IPS-18a (cell line): ENCODE measurements around the gene EDNRB.
"Not testable (repeated sequence)": the region's sequence is repeated elsewhere in the genome, so short reads cannot be mapped to it uniquely, and the experiment has no call there.

ENCODE experiments used
- H3K27ac ChIP-seq: one replicate; pipeline ENCODE4 v1.5.1; 2013; ENCODE audit warnings: low read length
- H3K27me3 ChIP-seq: one replicate; pipeline ENCODE4 v1.6.1; 2013; ENCODE audit warnings: mild to moderate bottlenecking, low read length; ENCODE audit not compliant: control insufficient read depth, insufficient read depth
- H3K36me3 ChIP-seq: one replicate; pipeline ENCODE4 v1.6.1; 2013; ENCODE audit warnings: low read depth, low read length; ENCODE audit not compliant: control insufficient read depth
- H3K4me1 ChIP-seq: one replicate; pipeline ENCODE4 v1.6.1; 2013; ENCODE audit warnings: low read depth, low read length; ENCODE audit not compliant: control insufficient read depth
- H3K4me3 ChIP-seq: one replicate; pipeline ENCODE4 v1.5.1; 2013; ENCODE audit warnings: low read length
- H3K9ac ChIP-seq: one replicate; pipeline ENCODE4 v1.6.1; 2013; ENCODE audit warnings: mild to moderate bottlenecking, low read length, moderate library complexity
- H3K9me3 ChIP-seq: one replicate; pipeline ENCODE4 v1.6.1; 2013; ENCODE audit warnings: low read depth, low read length; ENCODE audit not compliant: control insufficient read depth

Gene EDNRB

DNA sequence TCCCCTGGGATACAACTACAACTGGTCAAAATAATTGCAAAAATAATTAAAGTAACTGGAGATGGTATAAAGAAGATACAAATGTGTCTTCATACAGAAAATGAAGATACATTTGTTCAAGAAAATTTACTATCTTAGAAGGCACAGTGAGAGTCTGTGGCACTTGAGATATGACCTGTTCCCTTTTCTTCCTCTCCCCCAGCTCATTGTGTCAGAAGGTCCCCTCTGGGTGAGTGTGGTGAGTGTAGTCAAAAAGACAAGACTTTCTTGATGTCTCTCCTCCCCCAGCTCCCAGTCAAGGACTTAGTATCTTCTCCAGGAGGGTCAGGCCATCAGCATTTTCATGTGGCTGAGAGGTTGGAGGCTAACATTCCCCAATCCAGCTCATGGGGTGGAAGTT, 51.7 kb downstream of the EDNRB start:
- Histone ChIP-seq H3K4me3 (no peak overlapping the region), H3K27me3 (no peaks in the 10 kb centered on the region), H3K4me1 (no peaks in the 10 kb centered on the region), H3K9me3 (no peaks in the 10 kb centered on the region), H3K27ac (no peak overlapping the region), H3K9ac (no peak overlapping the region), H3K36me3 (no peaks in the 10 kb centered on the region)

DNA sequence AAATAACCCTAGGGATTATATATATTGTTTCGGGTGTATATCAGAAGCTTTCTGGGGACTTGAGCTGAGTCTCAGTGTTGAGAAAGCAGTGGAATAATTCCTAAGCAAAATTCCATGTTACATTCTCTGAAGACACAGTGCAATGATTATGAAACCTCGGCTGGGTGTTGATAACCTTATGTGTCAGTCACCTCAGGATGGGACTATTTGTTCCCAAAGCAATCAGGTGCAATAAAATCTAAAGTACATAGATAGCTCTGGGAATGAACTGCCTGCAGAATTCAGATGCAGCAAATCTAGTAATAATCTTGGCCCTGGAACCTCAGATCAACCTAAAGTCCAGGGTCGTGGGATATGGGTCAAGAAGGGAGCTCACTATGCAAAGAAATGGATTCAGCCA, 53.0 kb downstream of the EDNRB start:
- no peaks in the 10 kb centered on the region for H3K36me3 ChIP-seq
- H3K9ac ChIP-seq: no peak overlapping the region
- no peaks in the 10 kb centered on the region for H3K9me3 ChIP-seq
- H3K27me3 ChIP-seq: no peaks in the 10 kb centered on the region
- no peaks in the 10 kb centered on the region for H3K4me1 ChIP-seq
- no peak overlapping the region for H3K27ac ChIP-seq
- no peak overlapping the region for H3K4me3 ChIP-seq

DNA sequence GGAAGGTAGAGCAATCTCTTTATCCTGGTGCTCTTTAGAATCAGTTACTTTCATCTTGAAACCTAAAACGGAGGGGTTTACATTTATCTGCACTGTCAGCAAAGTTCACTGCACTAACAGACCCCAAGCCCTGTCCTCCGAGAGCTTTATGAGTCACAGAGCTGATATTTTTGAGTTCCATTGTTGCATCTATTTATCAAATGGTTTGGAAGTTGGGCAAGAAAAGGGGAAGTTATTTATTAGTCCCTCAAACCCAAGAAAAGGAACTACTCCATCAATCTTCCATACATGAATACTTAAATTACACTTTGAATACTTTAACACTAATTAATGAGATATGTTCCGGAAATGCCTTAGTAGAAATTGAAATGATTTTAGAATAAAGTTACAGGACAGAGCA, 55.5 kb downstream of the EDNRB start:
- Histone ChIP-seq H3K27me3 (no peaks in the 10 kb centered on the region), H3K4me1 (peaks cover under 1% of the 10 kb centered on the region), H3K9me3 (no peaks in the 10 kb centered on the region), H3K36me3 (no peaks in the 10 kb centered on the region), H3K4me3 (no peak overlapping the region), H3K9ac (no peak overlapping the region), H3K27ac (no peak overlapping the region)

DNA sequence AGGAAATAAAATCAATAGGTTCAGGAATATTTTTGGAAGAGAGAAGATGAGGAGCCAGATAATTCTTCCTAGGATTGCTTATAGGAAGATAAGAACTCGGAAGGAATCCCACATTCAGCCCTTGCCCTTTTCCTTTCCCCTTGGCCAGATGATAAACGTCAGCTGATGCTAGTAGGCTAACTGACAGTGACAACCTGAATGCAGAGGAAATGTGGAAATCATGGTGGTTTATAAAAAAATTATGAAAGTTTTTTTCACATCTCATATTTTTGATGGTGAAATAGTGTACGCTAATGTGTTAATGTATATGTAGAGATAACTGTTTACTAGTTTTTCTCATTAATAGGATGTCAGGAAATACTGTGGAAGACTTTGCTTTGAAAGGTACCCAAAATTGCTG, 56.9 kb downstream of the EDNRB start:
- Histone ChIP-seq H3K4me3 (no peak overlapping the region), H3K27ac (no peak overlapping the region), H3K9ac (no peak overlapping the region), H3K27me3 (no peaks in the 10 kb centered on the region), H3K36me3 (no peaks in the 10 kb centered on the region), H3K9me3 (no peaks in the 10 kb centered on the region), H3K4me1 (peaks cover 10% of the 10 kb centered on the region)

DNA sequence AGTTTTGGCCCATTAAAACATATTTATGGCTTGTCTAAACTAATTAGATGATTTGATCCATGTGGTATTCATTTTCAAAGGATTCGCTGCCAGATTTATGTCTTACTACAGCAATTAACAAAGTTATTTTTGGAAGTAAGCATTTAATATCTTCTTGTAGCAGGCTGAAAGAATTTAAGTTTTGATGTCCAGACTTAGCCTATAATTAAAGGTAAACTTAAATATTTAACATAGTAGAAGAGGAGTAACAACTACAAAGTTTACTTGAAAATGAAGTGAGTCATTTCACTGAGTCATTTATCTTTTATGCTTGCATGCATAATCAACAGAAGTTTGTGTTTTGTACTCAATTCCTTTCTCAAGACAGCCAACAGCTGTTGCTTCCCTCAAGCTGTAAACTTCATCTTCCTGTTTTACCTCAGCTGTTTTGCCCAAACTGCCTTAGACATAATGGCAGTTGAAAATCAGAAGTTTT, 58.1 kb downstream of the EDNRB start:
- peaks cover 10% of the 10 kb centered on the region for H3K4me1 ChIP-seq
- no peaks in the 10 kb centered on the region for H3K27me3 ChIP-seq
- H3K36me3 ChIP-seq: no peaks in the 10 kb centered on the region
- no peak overlapping the region for H3K9ac ChIP-seq
- no peak overlapping the region for H3K4me3 ChIP-seq
- no peaks in the 10 kb centered on the region for H3K9me3 ChIP-seq
- no peak overlapping the region for H3K27ac ChIP-seq

DNA sequence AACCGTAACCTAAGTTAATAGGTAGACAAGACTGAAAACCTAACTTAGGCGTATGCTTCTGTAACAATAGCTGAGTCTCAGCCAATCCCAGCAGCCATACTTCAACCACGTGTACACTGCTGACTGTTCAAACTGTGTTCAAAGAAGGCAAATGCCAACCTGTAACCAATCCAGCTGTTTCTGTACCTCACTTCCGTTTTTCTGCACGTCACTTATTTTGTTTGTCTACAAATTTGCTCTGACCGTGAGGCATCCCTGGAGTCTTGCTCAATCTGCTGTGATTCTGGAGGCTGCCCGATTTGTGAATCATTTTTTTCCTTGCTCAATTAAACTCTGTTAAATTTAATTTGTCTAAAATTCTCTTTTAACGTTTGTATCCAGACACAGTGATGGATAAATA, 59.2 kb downstream of the EDNRB start:
- H3K27ac ChIP-seq: no peak overlapping the region
- H3K4me3 ChIP-seq: no peak overlapping the region
- no peak overlapping the region for H3K9ac ChIP-seq

DNA sequence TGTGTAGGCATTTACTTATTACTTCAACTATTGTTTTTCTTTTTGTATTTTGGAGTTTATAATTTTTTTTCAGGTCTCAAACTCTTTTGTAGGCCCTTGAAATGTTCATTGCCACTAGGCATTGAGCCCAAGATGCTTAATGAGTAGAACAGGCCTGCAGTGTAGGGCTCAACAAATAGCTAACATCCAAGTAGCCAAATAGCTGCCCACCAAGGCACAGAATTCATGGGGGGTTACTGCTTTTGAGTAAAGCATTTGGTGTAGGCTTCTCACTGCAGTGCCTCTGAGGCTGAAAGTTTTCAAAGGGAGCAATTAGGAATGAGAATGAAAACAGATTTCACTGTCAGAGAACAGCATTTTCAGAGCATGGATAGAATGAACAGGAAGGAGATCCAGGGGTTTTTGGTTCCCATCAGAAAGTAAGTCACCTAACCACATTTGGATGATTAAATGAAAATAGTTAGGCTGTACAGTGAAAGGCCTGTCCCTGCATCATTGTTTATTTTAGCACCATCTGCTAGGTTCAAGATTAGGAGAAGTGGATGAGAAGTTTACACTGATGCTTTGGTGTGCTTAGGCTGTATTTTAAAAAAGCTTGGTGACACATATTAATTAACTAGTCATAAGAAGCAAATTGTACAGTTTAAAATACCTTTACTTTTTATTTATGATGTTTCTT, 61.0 kb downstream of the EDNRB start:
- Histone ChIP-seq H3K9ac (no peak overlapping the region), H3K27me3 (no peaks in the 10 kb centered on the region), H3K36me3 (no peaks in the 10 kb centered on the region), H3K4me3 (no peak overlapping the region), H3K9me3 (no peaks in the 10 kb centered on the region), H3K27ac (no peak overlapping the region), H3K4me1 (peaks cover 34% of the 10 kb centered on the region)

More for the DNA sequence above, 59.2 kb downstream of the EDNRB start:
- H3K36me3 ChIP-seq: no peaks in the 10 kb centered on the region
- no peaks in the 10 kb centered on the region for H3K9me3 ChIP-seq
- H3K27me3 ChIP-seq: no peaks in the 10 kb centered on the region
- peaks cover 19% of the 10 kb centered on the region for H3K4me1 ChIP-seq

DNA sequence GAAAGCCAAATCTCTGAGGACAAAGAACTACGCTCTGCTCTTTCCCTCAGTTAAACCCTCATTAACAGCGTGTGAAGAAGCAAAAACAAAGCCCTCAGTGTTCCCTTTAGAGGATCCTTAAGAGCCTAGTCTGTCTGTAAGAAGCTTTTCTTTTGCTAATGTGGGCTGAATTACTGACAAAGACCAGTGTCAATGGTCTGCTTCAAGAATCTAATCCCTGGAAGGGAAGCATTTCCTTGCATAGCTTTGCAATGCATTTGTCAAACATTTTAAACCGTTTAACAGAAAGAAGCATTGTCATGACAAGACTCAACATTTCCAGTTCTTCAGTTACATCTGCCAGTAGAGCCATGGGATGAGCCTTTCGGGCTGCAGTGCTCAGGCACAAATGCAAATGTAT, 64.9 kb downstream of the EDNRB start:
- peaks cover 15% of the 10 kb centered on the region for H3K9me3 ChIP-seq
- H3K9ac ChIP-seq: peak overlapping the region; percentile 69
- H3K36me3 ChIP-seq: no peaks in the 10 kb centered on the region
- H3K4me3 ChIP-seq: peak overlapping the region; percentile 19
- H3K27me3 ChIP-seq: no peaks in the 10 kb centered on the region
- H3K4me1 ChIP-seq: peaks cover 37% of the 10 kb centered on the region
- H3K27ac ChIP-seq: peak overlapping the region; percentile 97

DNA sequence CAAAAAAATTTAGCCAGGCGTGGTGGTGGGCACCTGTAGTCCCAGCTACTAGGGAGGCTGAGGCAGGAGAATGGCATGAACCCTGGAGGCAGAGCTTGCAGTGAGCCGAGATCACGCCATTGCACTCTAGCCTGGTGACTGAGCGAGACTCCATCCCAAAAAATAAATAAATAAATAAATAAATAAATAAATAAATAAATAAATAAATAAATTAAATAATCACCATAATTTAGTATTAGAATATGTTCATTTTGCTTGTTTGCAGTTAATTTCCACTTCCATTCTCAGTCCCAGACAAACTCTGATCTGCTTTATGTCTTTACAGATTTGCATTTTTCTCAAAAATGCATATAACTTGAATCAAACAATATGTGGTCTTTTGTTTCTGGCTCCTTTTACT, 70.6 kb downstream of the EDNRB start:
- not testable (repeated sequence) for H3K27me3 ChIP-seq, H3K9ac ChIP-seq, H3K4me1 ChIP-seq, H3K27ac ChIP-seq, H3K36me3 ChIP-seq, H3K4me3 ChIP-seq
- peaks cover 22% of the 10 kb centered on the region for H3K9me3 ChIP-seq

DNA sequence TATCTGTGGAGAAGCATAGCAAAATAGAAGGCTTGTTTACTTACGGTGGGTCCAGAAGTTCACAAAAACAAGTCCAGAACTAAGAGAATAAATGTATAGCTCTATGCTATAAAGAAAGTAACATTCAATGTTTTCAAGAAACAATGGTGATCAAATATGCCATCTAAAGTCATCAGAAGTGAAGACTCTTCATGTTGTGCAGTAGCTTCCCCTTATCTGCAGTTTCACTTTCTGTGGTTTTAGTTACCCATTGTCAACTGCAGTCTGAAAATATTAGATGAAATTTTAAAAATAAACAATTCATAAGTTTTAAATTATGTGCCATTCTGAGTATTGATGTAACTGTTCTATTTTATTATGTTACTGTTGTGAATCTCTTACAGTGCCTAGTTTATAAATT, 72.5 kb downstream of the EDNRB start:
- Histone ChIP-seq H3K36me3 (no peaks in the 10 kb centered on the region), H3K27ac (no peak overlapping the region), H3K9me3 (peaks cover 16% of the 10 kb centered on the region), H3K4me1 (peaks cover 3% of the 10 kb centered on the region), H3K9ac (no peak overlapping the region), H3K4me3 (no peak overlapping the region), H3K27me3 (no peaks in the 10 kb centered on the region)
